SK-N-SH (cell line): ENCODE results near the gene SYNPO2. TPM values are rescaled to one million over a fixed set of nuclear protein-coding genes. Genes with fewer than 3 reads are reported as not detected.

Experiments used
- CTCF ChIA-PET: fragments of 300-600, 350-600 bp; formaldehyde crosslinking; extraction: SDS; loops from one replicate; lab custom pipeline; 2021; lab: Yijun Ruan, JAX
- POLR2A ChIA-PET: fragments of 350-600 bp; sonication (Branson Sonifier 250); formaldehyde crosslinking; extraction: SDS; loops from one replicate; lab custom pipeline; 2020; ENCODE audit warnings: antibody characterized with exemption, inconsistent platforms; lab: Yijun Ruan, JAX
- DNase-seq: peaks from one replicate; pipeline ENCODE4 v3.0.0; 2012
- H2AFZ ChIP-seq: fragments of 200-600 bp; sonication (generic); 2 replicates; pipeline ENCODE4 v1.8.1; 2016; ENCODE audit warnings: antibody characterized with exemption, mild to moderate bottlenecking, low read depth
- H3F3A ChIP-seq: fragments of 200-600 bp; sonication (generic); replicated peaks from 2 replicates; pipeline ENCODE3; 2016; ENCODE audit warnings: antibody characterized with exemption, mild to moderate bottlenecking; ENCODE audit not compliant: insufficient read depth
- H3K27ac ChIP-seq, 2 experiments: fragments of 200-500 bp in 1 of 2; fragments of 200-600 bp in 1 of 2; sonication (Bioruptor generic) in 1 of 2; sonication (generic), shearing (Covaris generic) in 1 of 2; 2 replicates each; pipeline versions ENCODE4 v1.5.1 to v1.6.1; 2014 to 2016; ENCODE audit warnings: low read depth in 2 of 2, inconsistent platforms in 1 of 2, low read length in 1 of 2, mild to moderate bottlenecking in 1 of 2, mixed read lengths in 1 of 2
- H3K27me3 ChIP-seq: fragments of 200-600 bp; sonication (generic), shearing (Covaris generic); 2 replicates; pipeline ENCODE4 v1.6.1; 2016; ENCODE audit warnings: mixed run types; ENCODE audit not compliant: insufficient read depth
- H3K36me3 ChIP-seq, 2 experiments: fragments of 200-500 bp in 1 of 2; fragments of 200-600 bp in 1 of 2; sonication (Bioruptor generic) in 1 of 2; sonication (generic) in 1 of 2; replicated peaks in 1 of 2; 2 replicates each; pipeline versions ENCODE3 to v1.5.1; 2014 to 2016; ENCODE audit warnings: low read length in 1 of 2, mild to moderate bottlenecking in 1 of 2; ENCODE audit not compliant: insufficient read depth in 2 of 2, control insufficient read depth in 1 of 2
- H3K4me1 ChIP-seq, 2 experiments: fragments of 200-500 bp in 1 of 2; fragments of 200-600 bp in 1 of 2; sonication (Bioruptor generic) in 1 of 2; sonication (generic), shearing (Covaris generic) in 1 of 2; 2 replicates each; pipeline versions ENCODE4 v1.5.1 to v1.6.1; 2014 to 2016; ENCODE audit warnings: low read depth in 1 of 2, low read length in 1 of 2, mixed run types in 1 of 2; ENCODE audit not compliant: insufficient read depth in 2 of 2, control insufficient read depth in 1 of 2
- H3K4me2 ChIP-seq: fragments of 200-600 bp; sonication (generic), shearing (Covaris generic); 2 replicates; pipeline ENCODE4 v1.6.1; 2017; ENCODE audit warnings: mixed run types
- H3K4me3 ChIP-seq, 2 experiments: fragments of 200-500 bp in 1 of 2; fragments of 200-600 bp in 1 of 2; sonication (Bioruptor generic) in 1 of 2; sonication (generic), shearing (Covaris generic) in 1 of 2; 2 replicates each; pipeline versions ENCODE4 v1.5.1 to v1.8.1; 2014 to 2016; ENCODE audit warnings: low read depth in 2 of 2, inconsistent platforms in 1 of 2, low read length in 1 of 2, mild to moderate bottlenecking in 1 of 2, mixed read lengths in 1 of 2, moderate library complexity in 1 of 2
- H3K79me2 ChIP-seq: fragments of 200-600 bp; sonication (generic); 2 replicates; pipeline ENCODE4 v1.8.1; 2017; ENCODE audit warnings: mild to moderate bottlenecking; ENCODE audit not compliant: insufficient read depth
- H3K9ac ChIP-seq: fragments of 200-600 bp; sonication (generic); 2 replicates; pipeline ENCODE4 v1.6.1; 2017; ENCODE audit warnings: mixed run types
- H3K9me2 ChIP-seq: fragments of 200-600 bp; sonication (generic); 2 replicates; pipeline ENCODE4 v1.6.1; 2017; ENCODE audit warnings: mixed run types
- H3K9me3 ChIP-seq: fragments of 200-600 bp; sonication (generic); 2 replicates; pipeline ENCODE4 v1.6.1; 2017; ENCODE audit warnings: mixed run types, mild to moderate bottlenecking, moderate library complexity
- H4K20me1 ChIP-seq: fragments of 200-600 bp; sonication (generic); 2 replicates; pipeline ENCODE4 v1.6.1; 2017; ENCODE audit warnings: mild to moderate bottlenecking, mixed run types; ENCODE audit not compliant: insufficient read depth
- EZH2phosphoT487 ChIP-seq: fragments of 200-600 bp; sonication (generic); IDR thresholded peaks from 2 replicates; pipeline ENCODE4 v1.6.1; 2017; ENCODE audit warnings: low read depth, mixed run types, mild to moderate bottlenecking, antibody characterized with exemption, moderate library complexity, borderline replicate concordance
- FOSL2 ChIP-seq: IDR thresholded peaks from 2 replicates; pipeline ENCODE4 v1.4.0; 2012; ENCODE audit warnings: low read depth, mild to moderate bottlenecking, moderate library complexity, borderline replicate concordance
- GABPA ChIP-seq: IDR thresholded peaks from 2 replicates; pipeline ENCODE4 v1.4.0; 2012; ENCODE audit warnings: low read depth, mild to moderate bottlenecking
- MEF2A ChIP-seq: IDR thresholded peaks from 2 replicates; pipeline ENCODE4 v1.4.0; 2012; ENCODE audit warnings: low read depth, borderline replicate concordance
- NFIC ChIP-seq: IDR thresholded peaks from 2 replicates; pipeline ENCODE4 v1.4.0; 2012; ENCODE audit warnings: borderline replicate concordance
- RAD21 ChIP-seq: IDR thresholded peaks from 2 replicates; pipeline ENCODE4 v1.6.1; 2012; ENCODE audit warnings: mild to moderate bottlenecking, low read length
- RCOR1 ChIP-seq: fragments of 150-350 bp; IDR thresholded peaks from 2 replicates; pipeline ENCODE4 v1.6.1; 2017; ENCODE audit warnings: antibody characterized with exemption, low read length
- RXRA ChIP-seq: IDR thresholded peaks from 2 replicates; pipeline ENCODE4 v1.4.0; 2012; ENCODE audit warnings: low read depth, mild to moderate bottlenecking, borderline replicate concordance
- SMC3 ChIP-seq: IDR thresholded peaks from 2 replicates; pipeline ENCODE4 v1.6.1; 2012; ENCODE audit warnings: low read depth, low read length, improper control_type of control experiment
- WGBS: methylation state at CpG from one replicate; pipeline ENCODE4 v1.1.6; 2017; ENCODE audit warnings: low lambda C conversion rate; 5-methylcytosine and 5-hydroxymethylcytosine counted together
- polyA plus RNA-seq, 3 experiments: library from polyadenylated mRNA; depleted of rRNA; stranded (reverse); fragments of >200 nt; gene quantifications; 2 replicates each; pipeline ENCODE4 v1.2.3, GENCODE V29; 2012
- TF ChIP-seq, protein P1 (sequence below): IDR thresholded peaks from 2 replicates; pipeline ENCODE4 v1.6.1; 2012; ENCODE audit warnings: mild to moderate bottlenecking, low read depth, low read length, moderate library complexity
- TF ChIP-seq, protein P2 (sequence below): fragments of 200-600 bp; sonication (generic); IDR thresholded peaks from 2 replicates; pipeline ENCODE4 v1.6.1; 2017; ENCODE audit warnings: antibody characterized with exemption, mild to moderate bottlenecking, moderate library complexity

The SYNPO2 gene
- polyA plus RNA-seq, 1 of the 3 experiments (the other 2 are of a cell fraction): 7.2 TPM

DNA sequence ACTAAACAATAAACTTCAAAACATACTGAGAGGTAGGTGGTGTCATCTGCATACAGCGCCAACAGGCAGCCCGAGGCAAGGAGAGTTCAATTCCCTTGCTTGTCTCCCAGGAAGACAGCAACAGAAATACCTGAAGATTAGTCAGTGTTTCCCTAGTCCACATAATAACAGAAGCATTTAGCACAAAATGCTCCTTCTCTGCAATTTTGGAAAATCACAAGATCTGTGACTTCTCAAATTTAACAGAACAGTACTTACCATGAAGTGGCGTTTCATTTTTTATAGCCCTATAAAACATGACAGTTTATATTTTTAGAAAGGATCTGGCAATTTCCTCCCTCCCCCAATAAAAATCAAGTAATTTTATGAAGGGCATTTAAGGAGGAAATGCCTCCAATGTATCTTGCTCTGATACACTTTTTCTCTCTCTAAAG lies 179.9 kb downstream of the SYNPO2 start:
- H3K4me2 ChIP-seq: no peak overlapping the region
- CTCF ChIA-PET: no interaction called here
- H3K9ac ChIP-seq: no peak overlapping the region
- no peaks in the 10 kb centered on the region for H3K27me3 ChIP-seq
- no peaks in the 10 kb centered on the region for H3K9me2 ChIP-seq
- H3K27ac ChIP-seq: no peak overlapping the region
- WGBS: 70% methylated on average over 3 of the region's 3 CpGs
- H3K4me1 ChIP-seq: peaks cover 0 to 6% of the 10 kb centered on the region in 2 experiments; a peak in 1 of 4 replicates
- H3K79me2 ChIP-seq: no peaks in the 10 kb centered on the region
- no peak overlapping the region for H3K4me3 ChIP-seq
- H4K20me1 ChIP-seq: no peaks in the 10 kb centered on the region
- TF ChIP-seq RAD21 (no peak), GABPA (no peak), FOSL2 (no peak), SMC3 (no peak), RCOR1 (no peak), MEF2A (no peak), RXRA (no peak)
- H3F3A ChIP-seq: no peaks in the 10 kb centered on the region
- H2AFZ ChIP-seq: no peak overlapping the region
- H3K36me3 ChIP-seq: peaks cover 3% of the 10 kb centered on the region in 2 experiments
- DNase-seq: no peak
- POLR2A ChIA-PET: no interaction called here
- 0 out of 2 replicates have a peak, but pooled peaks cover 2% of the 10 kb centered on the region for H3K9me3 ChIP-seq

DNA sequence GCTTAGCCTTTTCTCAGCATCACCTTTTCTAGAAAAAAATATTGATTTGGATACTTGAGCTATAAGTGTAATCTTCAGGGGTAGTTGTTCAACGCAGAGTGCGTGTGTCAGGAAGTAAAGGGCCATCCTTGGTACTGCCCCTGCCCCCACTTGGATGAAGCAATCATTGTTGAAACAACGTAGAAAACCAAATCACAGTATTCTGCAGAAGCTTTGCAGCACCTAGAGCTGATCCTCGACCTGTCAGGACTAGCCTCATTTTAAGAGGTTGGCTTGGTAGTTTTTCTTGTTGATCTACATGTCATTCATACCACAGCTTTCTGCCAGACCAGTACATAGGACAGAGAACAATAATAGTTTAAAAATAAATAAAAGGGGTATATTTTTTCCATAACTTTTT lies 181.6 kb downstream of the SYNPO2 start:
- no peaks in the 10 kb centered on the region for H3K79me2 ChIP-seq
- 0 out of 2 replicates have a peak, but pooled peaks cover 2% of the 10 kb centered on the region for H3K9me3 ChIP-seq
- no peaks in the 10 kb centered on the region for H3K27me3 ChIP-seq
- ChIA-PET POLR2A (no interaction called here), CTCF (no interaction called here)
- H3K27ac ChIP-seq: no peak overlapping the region
- DNase-seq: no peak
- no peak overlapping the region for H3K9ac ChIP-seq
- WGBS: 83% methylated on average over 4 of the region's 4 CpGs
- no peaks in the 10 kb centered on the region for H4K20me1 ChIP-seq
- peaks cover 0 to 6% of the 10 kb centered on the region in 2 experiments; a peak in 1 of 4 replicates for H3K4me1 ChIP-seq
- H3K4me2 ChIP-seq: no peak overlapping the region
- H3K9me2 ChIP-seq: no peaks in the 10 kb centered on the region
- H3K4me3 ChIP-seq: no peak overlapping the region
- peaks cover 3% of the 10 kb centered on the region in 2 experiments for H3K36me3 ChIP-seq
- H2AFZ ChIP-seq: no peak overlapping the region
- H3F3A ChIP-seq: no peaks in the 10 kb centered on the region
- no peak for TF ChIP-seq RCOR1

DNA sequence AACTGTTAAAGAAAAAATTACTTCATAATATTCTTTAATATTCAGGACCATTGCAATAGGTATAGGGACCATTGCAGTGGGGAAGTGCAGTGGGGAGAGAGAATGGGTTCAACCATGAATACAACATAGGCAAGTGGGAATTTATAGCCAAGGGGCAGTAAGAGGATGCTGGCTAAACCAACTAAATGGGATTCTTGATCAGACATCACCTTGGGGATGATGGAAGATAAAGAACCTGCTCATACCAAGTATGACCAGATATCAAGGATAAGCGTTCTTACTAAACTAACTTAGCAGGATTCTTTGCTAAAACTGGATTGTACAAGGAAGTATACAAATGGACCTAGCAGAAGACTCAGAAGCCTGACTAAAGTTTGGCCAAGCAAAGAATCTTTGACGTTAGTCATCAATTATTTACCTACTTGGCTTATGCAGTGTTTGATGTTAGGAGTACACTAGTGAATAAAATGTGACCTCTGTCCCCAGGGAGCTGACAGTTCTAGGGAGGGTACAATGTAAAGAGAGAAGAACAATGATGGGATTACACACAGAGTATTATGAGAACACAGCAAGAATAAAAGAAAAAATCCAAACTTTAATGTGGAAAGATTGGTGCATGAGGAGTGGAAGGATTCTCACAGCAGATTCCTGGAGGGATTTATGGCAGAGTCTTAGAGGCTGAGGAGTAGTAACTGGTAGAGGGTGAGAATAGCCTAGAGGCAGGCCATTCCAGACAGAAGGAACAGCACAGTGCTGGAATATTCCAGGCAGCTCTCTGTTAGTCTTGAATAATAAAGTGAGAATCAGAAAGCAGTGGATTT lies 192.3 kb downstream of the SYNPO2 start:
- DNase-seq: no peak
- ChIA-PET POLR2A (no interaction called here), CTCF (no interaction called here)
- H3K36me3 ChIP-seq: no peaks in the 10 kb centered on the region
- no peaks in the 10 kb centered on the region for H4K20me1 ChIP-seq
- no peaks in the 10 kb centered on the region for H3K4me1 ChIP-seq
- H3K9ac ChIP-seq: no peak overlapping the region
- no peak overlapping the region for H3K27ac ChIP-seq
- no peaks in the 10 kb centered on the region for H3K79me2 ChIP-seq
- no peaks in the 10 kb centered on the region for H3K9me2 ChIP-seq
- no peak overlapping the region for H3K4me3 ChIP-seq
- H3F3A ChIP-seq: no peaks in the 10 kb centered on the region
- WGBS: 71% methylated on average over 2 of the region's 2 CpGs
- H3K27me3 ChIP-seq: no peaks in the 10 kb centered on the region
- no peaks in the 10 kb centered on the region for H3K9me3 ChIP-seq
- TF ChIP-seq, protein P1, sequence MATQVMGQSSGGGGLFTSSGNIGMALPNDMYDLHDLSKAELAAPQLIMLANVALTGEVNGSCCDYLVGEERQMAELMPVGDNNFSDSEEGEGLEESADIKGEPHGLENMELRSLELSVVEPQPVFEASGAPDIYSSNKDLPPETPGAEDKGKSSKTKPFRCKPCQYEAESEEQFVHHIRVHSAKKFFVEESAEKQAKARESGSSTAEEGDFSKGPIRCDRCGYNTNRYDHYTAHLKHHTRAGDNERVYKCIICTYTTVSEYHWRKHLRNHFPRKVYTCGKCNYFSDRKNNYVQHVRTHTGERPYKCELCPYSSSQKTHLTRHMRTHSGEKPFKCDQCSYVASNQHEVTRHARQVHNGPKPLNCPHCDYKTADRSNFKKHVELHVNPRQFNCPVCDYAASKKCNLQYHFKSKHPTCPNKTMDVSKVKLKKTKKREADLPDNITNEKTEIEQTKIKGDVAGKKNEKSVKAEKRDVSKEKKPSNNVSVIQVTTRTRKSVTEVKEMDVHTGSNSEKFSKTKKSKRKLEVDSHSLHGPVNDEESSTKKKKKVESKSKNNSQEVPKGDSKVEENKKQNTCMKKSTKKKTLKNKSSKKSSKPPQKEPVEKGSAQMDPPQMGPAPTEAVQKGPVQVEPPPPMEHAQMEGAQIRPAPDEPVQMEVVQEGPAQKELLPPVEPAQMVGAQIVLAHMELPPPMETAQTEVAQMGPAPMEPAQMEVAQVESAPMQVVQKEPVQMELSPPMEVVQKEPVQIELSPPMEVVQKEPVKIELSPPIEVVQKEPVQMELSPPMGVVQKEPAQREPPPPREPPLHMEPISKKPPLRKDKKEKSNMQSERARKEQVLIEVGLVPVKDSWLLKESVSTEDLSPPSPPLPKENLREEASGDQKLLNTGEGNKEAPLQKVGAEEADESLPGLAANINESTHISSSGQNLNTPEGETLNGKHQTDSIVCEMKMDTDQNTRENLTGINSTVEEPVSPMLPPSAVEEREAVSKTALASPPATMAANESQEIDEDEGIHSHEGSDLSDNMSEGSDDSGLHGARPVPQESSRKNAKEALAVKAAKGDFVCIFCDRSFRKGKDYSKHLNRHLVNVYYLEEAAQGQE: no peak
- TF ChIP-seq NFIC: no peak
- no peak for TF ChIP-seq RAD21
- no peak for TF ChIP-seq EZH2phosphoT487
- TF ChIP-seq, protein P2, sequence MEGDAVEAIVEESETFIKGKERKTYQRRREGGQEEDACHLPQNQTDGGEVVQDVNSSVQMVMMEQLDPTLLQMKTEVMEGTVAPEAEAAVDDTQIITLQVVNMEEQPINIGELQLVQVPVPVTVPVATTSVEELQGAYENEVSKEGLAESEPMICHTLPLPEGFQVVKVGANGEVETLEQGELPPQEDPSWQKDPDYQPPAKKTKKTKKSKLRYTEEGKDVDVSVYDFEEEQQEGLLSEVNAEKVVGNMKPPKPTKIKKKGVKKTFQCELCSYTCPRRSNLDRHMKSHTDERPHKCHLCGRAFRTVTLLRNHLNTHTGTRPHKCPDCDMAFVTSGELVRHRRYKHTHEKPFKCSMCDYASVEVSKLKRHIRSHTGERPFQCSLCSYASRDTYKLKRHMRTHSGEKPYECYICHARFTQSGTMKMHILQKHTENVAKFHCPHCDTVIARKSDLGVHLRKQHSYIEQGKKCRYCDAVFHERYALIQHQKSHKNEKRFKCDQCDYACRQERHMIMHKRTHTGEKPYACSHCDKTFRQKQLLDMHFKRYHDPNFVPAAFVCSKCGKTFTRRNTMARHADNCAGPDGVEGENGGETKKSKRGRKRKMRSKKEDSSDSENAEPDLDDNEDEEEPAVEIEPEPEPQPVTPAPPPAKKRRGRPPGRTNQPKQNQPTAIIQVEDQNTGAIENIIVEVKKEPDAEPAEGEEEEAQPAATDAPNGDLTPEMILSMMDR: no peak
- no peak overlapping the region for H2AFZ ChIP-seq
- H3K4me2 ChIP-seq: no peak overlapping the region
